PC-9 (cell line): Measurements from ENCODE around the gene ADGRV1. TPM values are rescaled to one million over a fixed set of nuclear protein-coding genes. Genes with fewer than 3 reads are reported as not detected.
"Not testable (repeated sequence)": the region's sequence is repeated elsewhere in the genome, so short reads cannot be mapped to it uniquely, and the experiment has no call there.

Experiments used
- BruUV-seq: library from RNA; stranded (reverse); fragments of 400-500 nt; replicated peaks from 2 replicates; lab custom pipeline; 2021; lab: Mats Ljungman, UMichigan
- CTCF ChIA-PET: fragments of 300-600 bp; sonication (Branson Sonifier 250); formaldehyde crosslinking; loops from one replicate; lab custom pipeline; 2022; ENCODE audit warnings: antibody characterized with exemption; lab: Charles Lee
- POLR2A ChIA-PET: fragments of 300-600 bp; sonication (Branson Sonifier 250); formaldehyde crosslinking; loops from one replicate; lab custom pipeline; 2022; ENCODE audit warnings: antibody characterized with exemption; ENCODE audit not compliant: unreplicated experiment; lab: Charles Lee
- DNase-seq, 2 experiments: peaks; one replicate each; pipeline versions ENCODE4 v3.0.0 to v3.0.0-alpha.2; 2015 to 2022; ENCODE audit warnings: mixed read lengths in 1 of 2
- H2AFZ ChIP-seq: fragments of 200-600 bp; sonication (generic); 2 replicates; pipeline ENCODE4 v1.8.1; 2017; ENCODE audit warnings: antibody characterized with exemption
- H3F3A ChIP-seq: fragments of 200-600 bp; sonication (generic); 2 replicates; pipeline ENCODE4 v1.8.1; 2017; ENCODE audit warnings: antibody characterized with exemption, mild to moderate bottlenecking, low read depth; ENCODE audit not compliant: insufficient read depth
- H3K27ac ChIP-seq: fragments of 200-600 bp; sonication (generic); 2 replicates; pipeline ENCODE4 v1.6.1; 2016; ENCODE audit warnings: mixed run types
- H3K27me3 ChIP-seq: fragments of 200-600 bp; sonication (generic); 2 replicates; pipeline ENCODE4 v1.6.1; 2016; ENCODE audit warnings: low read depth, mixed run types; ENCODE audit not compliant: insufficient read depth
- H3K36me3 ChIP-seq: fragments of 200-600 bp; sonication (generic); 2 replicates; pipeline ENCODE4 v1.6.1; 2016; ENCODE audit warnings: low read depth, mixed run types
- H3K4me1 ChIP-seq: fragments of 200-600 bp; sonication (generic); replicated peaks from 2 replicates; pipeline ENCODE4 v1.6.1; 2016; ENCODE audit warnings: mixed run types; ENCODE audit not compliant: insufficient read depth
- H3K4me2 ChIP-seq: fragments of 200-600 bp; sonication (generic); 2 replicates; pipeline ENCODE4 v1.6.1; 2017; ENCODE audit warnings: mixed run types
- H3K4me3 ChIP-seq: fragments of 200-600 bp; sonication (generic); 2 replicates; pipeline ENCODE4 v1.6.1; 2016; ENCODE audit warnings: mixed run types
- H3K79me2 ChIP-seq: fragments of 200-600 bp; sonication (generic); 2 replicates; pipeline ENCODE4 v1.6.1; 2017; ENCODE audit warnings: low read depth, mixed run types
- H3K9me2 ChIP-seq: fragments of 200-600 bp; sonication (generic); 2 replicates; pipeline ENCODE4 v1.8.1; 2017; ENCODE audit warnings: mild to moderate bottlenecking; ENCODE audit not compliant: insufficient read depth
- H3K9me3 ChIP-seq: fragments of 200-600 bp; sonication (generic); 2 replicates; pipeline ENCODE4 v1.8.1; 2016; ENCODE audit warnings: low read depth; ENCODE audit not compliant: insufficient read depth
- H4K20me1 ChIP-seq: fragments of 200-600 bp; sonication (generic); 2 replicates; pipeline ENCODE4 v1.8.1; 2017; ENCODE audit not compliant: insufficient read depth
- CTCF ChIP-seq: fragments of 200-600 bp; sonication (generic); conservative IDR thresholded peaks from 2 replicates; pipeline ENCODE4 v1.6.1; 2017; ENCODE audit warnings: mixed run types, antibody characterized with exemption, mild to moderate bottlenecking, moderate library complexity
- EZH2 ChIP-seq: fragments of 200-600 bp; sonication (generic); IDR thresholded peaks from 2 replicates; pipeline ENCODE4 v1.8.0; 2017; ENCODE audit warnings: antibody characterized with exemption, low read depth
- intact Hi-C: fragments of 100-400 bp; cut with micrococcal nuclease; formaldehyde crosslinking; loops from one replicate; pipeline ENCODE4 v1.10.0; 2022; ENCODE audit not compliant: unreplicated experiment
- total RNA-seq: library from RNA; stranded (reverse); gene quantifications from 2 replicates; pipeline ENCODE4 v1.2.3, GENCODE V29; 2021

Gene ADGRV1
- total RNA-seq, 1 experiment from 2014 or later = 1.0 TPM

GRCh38 chr5:90813392-90813791, 254.8 kb downstream of the ADGRV1 start:
- H3F3A ChIP-seq = no peaks in the 10 kb centered on the region
- no peak for DNase-seq
- H3K4me2 ChIP-seq = no peak overlapping the region
- POLR2A ChIA-PET = no interaction called here
- TF ChIP-seq CTCF = no peak
- TF ChIP-seq EZH2 = no peak
- H3K27ac ChIP-seq = no peak overlapping the region
- no peaks in the 10 kb centered on the region for H3K9me3 ChIP-seq
- no peaks in the 10 kb centered on the region for H3K4me1 ChIP-seq
- intact Hi-C loops = no loop called here
- no peak overlapping the region for H3K4me3 ChIP-seq
- no peak overlapping the region for H2AFZ ChIP-seq
- no TSS peak for BruUV-seq
- no peaks in the 10 kb centered on the region for H3K79me2 ChIP-seq
- no peaks in the 10 kb centered on the region for H4K20me1 ChIP-seq
- no peaks in the 10 kb centered on the region for H3K9me2 ChIP-seq
- no peaks in the 10 kb centered on the region for H3K27me3 ChIP-seq
- H3K36me3 ChIP-seq = no peaks in the 10 kb centered on the region
- CTCF ChIA-PET = no interaction called here

GRCh38 chr5:90822062-90822461, 263.5 kb downstream of the ADGRV1 start:
- H4K20me1 ChIP-seq, H3K4me1 ChIP-seq, H3K27ac ChIP-seq, H2AFZ ChIP-seq, DNase-seq, H3K79me2 ChIP-seq, intact Hi-C loops, H3F3A ChIP-seq, H3K4me3 ChIP-seq, H3K9me2 ChIP-seq, H3K4me2 ChIP-seq, BruUV-seq, H3K27me3 ChIP-seq, H3K36me3 ChIP-seq, CTCF ChIA-PET, POLR2A ChIA-PET, H3K9me3 ChIP-seq: not testable (repeated sequence)

- POLR2A ChIA-PET = no interaction called here
Measured at GRCh38 chr5:90824436-90824835, 265.8 kb downstream of the ADGRV1 start.

More at GRCh38 chr5:90824436-90824835, 265.8 kb downstream of the ADGRV1 start:
- H3K4me3 ChIP-seq = no peak overlapping the region
- no peaks in the 10 kb centered on the region for H3K27me3 ChIP-seq
- no TSS peak for BruUV-seq
- CTCF ChIA-PET = no interaction called here
- intact Hi-C loops = no loop called here
- H3K9me2 ChIP-seq = no peaks in the 10 kb centered on the region
- no peak overlapping the region for H3K27ac ChIP-seq
- no peaks in the 10 kb centered on the region for H3F3A ChIP-seq
- H3K36me3 ChIP-seq = no peaks in the 10 kb centered on the region
- DNase-seq = no peak
- H3K9me3 ChIP-seq = no peaks in the 10 kb centered on the region
- H3K4me2 ChIP-seq = no peak overlapping the region
- no peak overlapping the region for H2AFZ ChIP-seq
- H4K20me1 ChIP-seq = no peaks in the 10 kb centered on the region
- TF ChIP-seq EZH2 = no peak
- no peak for TF ChIP-seq CTCF
- H3K79me2 ChIP-seq = no peaks in the 10 kb centered on the region
- H3K4me1 ChIP-seq = no peaks in the 10 kb centered on the region
